Glomerular endothelial cell (primary cell): Measurements from ENCODE around the gene AKNAD1. TPM values are rescaled to one million over a fixed set of nuclear protein-coding genes. Genes with fewer than 3 reads are reported as not detected.
"Not testable (repeated sequence)": the region's sequence is repeated elsewhere in the genome, so short reads cannot be mapped to it uniquely, and the experiment has no call there.

Source experiments
- DNase-seq: peaks from one replicate; pipeline ENCODE4 v3.0.0-alpha.2; 2011; ENCODE audit warnings: low read depth, low spot score; ENCODE audit errors: extremely low read depth
- total RNA-seq: library from RNA; depleted of rRNA; stranded (reverse); fragments of >200 nt; gene quantifications from 2 replicates; pipeline ENCODE4 v1.2.3, GENCODE V29; 2015

Gene AKNAD1
- total RNA-seq, 1 donor from 2014 or later: not detected

- no peak for DNase-seq
Observed at GRCh38 chr1:108799001-108799400, 57.9 kb downstream of the AKNAD1 start.

GRCh38 chr1:108792420-108792819 lies 64.5 kb downstream of the AKNAD1 start:
- DNase-seq: no peak

DNA sequence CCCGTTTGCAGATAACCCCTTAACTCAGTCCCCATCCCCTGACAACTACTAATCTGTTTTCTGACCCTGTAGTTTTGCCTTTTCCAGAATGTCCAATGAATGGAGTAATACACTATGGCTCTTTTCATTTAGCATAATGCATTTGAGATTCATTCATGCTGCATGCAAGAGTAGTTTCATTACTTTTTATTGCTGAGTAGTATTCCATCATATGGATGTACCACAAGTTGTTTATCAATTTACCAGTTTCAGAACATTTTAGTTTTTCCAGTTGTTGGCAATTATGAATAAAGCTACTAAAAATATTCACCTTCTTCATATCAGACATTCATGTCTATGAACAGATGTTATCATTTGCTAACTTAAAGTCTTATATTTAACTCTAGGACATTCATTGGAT lies 65.1 kb downstream of the AKNAD1 start:
- no peak for DNase-seq

- DNase-seq: no peak
Observed at GRCh38 chr1:108785880-108786279, 71.0 kb downstream of the AKNAD1 start.

- no peak for DNase-seq
Observed at GRCh38 chr1:108785264-108785663, 71.6 kb downstream of the AKNAD1 start.

DNA sequence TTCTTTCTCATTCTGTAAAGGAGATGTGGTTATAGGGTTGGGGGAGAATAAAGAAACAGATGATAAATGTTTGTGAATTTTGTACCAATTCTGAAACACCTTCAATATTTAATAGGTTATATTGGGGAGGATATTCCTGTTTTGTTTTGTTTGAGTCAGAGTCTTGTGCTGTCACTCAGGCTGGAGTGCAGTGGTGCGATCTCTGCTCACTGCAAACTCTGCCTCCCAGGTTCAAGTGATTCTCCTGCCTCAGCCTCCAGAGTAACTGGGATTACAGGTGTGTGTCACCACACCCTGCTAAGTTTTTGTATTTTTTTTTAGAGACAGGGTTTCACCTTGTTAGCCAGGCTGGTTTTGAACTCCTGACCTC lies 75.3 kb downstream of the AKNAD1 start:
- DNase-seq: not testable (repeated sequence)

DNA sequence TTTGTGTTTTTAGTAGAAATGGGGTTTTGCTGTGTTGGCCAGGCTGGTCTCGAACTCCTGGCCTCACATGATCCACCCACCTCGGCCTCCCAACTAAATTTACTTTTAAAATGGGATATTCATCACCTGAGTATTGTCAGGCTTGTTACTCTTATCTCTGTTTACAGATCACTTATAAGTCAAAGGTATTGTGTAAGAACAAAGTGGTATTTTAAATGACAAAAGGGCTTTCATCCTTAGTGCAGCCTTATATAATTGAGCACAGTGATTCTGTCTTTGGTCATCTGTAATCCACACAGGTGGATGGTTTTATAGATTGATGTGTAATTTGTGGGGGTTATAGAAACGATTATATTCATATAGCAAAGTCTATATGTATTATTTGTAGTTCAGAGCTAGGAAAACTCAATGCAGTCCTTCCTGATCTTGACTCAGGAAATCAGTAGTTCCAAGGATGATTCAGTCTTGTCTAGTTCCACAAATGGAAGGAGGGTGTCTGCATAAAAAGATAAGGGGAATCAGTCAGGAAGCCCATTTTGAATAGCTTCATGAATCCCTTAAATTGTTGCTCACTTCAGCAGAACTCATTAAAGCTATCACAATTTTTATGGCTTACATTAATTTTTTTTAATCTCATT lies 75.8 kb downstream of the AKNAD1 start:
- no peak for DNase-seq

- no peak for DNase-seq
Observed at GRCh38 chr1:108779455-108779854, 77.4 kb downstream of the AKNAD1 start.

DNA sequence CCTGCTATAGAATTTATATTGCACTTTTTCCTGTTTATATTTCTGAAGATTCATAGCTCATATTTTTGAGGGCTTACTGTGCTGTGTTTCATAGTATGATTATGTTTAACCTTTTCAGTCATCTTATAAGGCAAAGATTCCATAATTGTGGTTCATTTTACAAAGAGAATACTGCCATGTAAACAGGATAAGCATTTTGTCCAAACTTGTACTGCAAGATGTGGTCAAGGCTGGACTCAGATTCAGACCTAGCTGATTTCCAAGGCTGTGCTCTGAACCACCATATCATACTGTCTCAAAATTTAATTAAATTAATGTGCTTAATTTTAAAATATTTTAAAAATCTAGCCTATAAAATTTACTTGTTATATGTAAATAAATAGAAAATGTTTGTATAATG lies 79.1 kb downstream of the AKNAD1 start:
- DNase-seq: no peak

DNA sequence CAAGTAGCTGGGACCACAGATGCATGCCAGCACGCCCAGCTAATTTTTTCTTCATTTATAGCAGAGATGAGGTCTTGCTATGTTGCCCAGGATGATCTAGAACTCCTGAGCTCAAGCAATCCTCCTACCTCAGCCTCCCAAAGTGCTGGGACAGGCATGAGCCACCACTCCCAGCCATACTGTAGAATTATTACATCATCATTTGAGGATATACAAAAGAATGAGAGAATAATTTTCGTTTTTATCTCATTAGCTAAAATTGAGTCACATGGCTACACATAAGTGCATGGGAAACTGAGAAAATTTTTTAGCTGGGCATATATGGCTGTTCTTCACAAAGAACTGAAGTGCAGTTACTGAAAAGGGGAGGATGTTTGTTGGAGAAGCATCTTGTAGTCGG lies 89.2 kb downstream of the AKNAD1 start:
- DNase-seq: no peak

DNA sequence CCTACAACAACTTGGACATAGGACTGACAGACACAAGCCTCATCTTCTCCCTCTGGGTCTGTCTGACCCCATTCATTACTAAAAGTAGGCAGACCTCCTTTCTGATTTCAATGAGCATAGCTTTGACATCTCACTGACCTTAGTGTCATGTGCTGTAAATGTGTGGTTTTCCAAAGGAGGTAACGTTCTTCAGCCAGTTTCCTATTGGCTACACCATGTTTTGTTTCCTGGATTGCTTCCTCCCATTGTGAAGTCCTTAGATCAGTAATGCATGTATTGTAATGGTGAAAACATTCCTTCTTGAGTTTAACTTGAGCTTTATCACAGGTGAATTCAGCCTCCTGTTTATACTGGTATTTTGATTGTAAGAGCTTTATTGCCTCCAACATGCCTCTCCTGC lies 89.8 kb downstream of the AKNAD1 start:
- peak; percentile 47 for DNase-seq

Other genes with a start within 250 kb of the AKNAD1 start
- 2.7 and 3.0 TPM in 2 replicates for gene HENMT1, start 196.0 kb downstream of the AKNAD1 start, total RNA-seq
- 9.3 and 23.1 TPM in 2 replicates for gene PRPF38B, start 164.8 kb downstream of the AKNAD1 start, total RNA-seq
- not detected in 2 replicates for gene FNDC7, start 144.2 kb downstream of the AKNAD1 start, total RNA-seq
- gene STXBP3, start 110.4 kb downstream of the AKNAD1 start, total RNA-seq: 33.7 and 44.6 TPM in 2 replicates
- gene GPSM2, start 19.9 kb upstream of the AKNAD1 start, total RNA-seq: 6.8 and 8.5 TPM in 2 replicates
- 19.5 and 19.7 TPM in 2 replicates for gene CLCC1, start 106.4 kb upstream of the AKNAD1 start, total RNA-seq
- 18.3 and 25.2 TPM in 2 replicates for gene WDR47, start 185.0 kb upstream of the AKNAD1 start, total RNA-seq
- 34.6 and 48.0 TPM in 2 replicates for gene TAF13, start 218.9 kb upstream of the AKNAD1 start, total RNA-seq
- 10.8 and 16.9 TPM in 2 replicates for gene TMEM167B, start 233.7 kb upstream of the AKNAD1 start, total RNA-seq